Spinal cord (tissue), 10 donors: ENCODE results near the gene PNMA1. TPM values are rescaled to one million over a fixed set of nuclear protein-coding genes. Genes with fewer than 3 reads are reported as not detected.
"Not testable (repeated sequence)": the region's sequence is repeated elsewhere in the genome, so short reads cannot be mapped to it uniquely, and the experiment has no call there.

ENCODE experiments used
- DNase-seq, 6 donors: peaks; one replicate each; pipeline versions ENCODE4 v3.0.0 to v3.0.0-alpha.2; 2013 to 2015; ENCODE audit warnings: low spot score in 6 of 6, low read depth in 4 of 6
- H3K27ac ChIP-seq: one replicate; pipeline ENCODE4 v1.5.1; 2013; ENCODE audit warnings: low read depth, low read length, control low read depth
- H3K27me3 ChIP-seq: one replicate; pipeline ENCODE4 v1.6.1; 2013; ENCODE audit warnings: low read length; ENCODE audit not compliant: control insufficient read depth, insufficient read depth
- H3K36me3 ChIP-seq: one replicate; pipeline ENCODE4 v1.6.1; 2013; ENCODE audit warnings: low read length; ENCODE audit not compliant: control insufficient read depth, insufficient read depth
- H3K4me1 ChIP-seq: one replicate; pipeline ENCODE4 v1.6.1; 2013; ENCODE audit warnings: low read length; ENCODE audit not compliant: control insufficient read depth, insufficient read depth
- H3K4me3 ChIP-seq: one replicate; pipeline ENCODE4 v1.5.1; 2013; ENCODE audit warnings: low read depth, low read length, control low read depth
- H3K9me3 ChIP-seq: one replicate; pipeline ENCODE4 v1.6.1; 2013; ENCODE audit warnings: low read length; ENCODE audit not compliant: control insufficient read depth, insufficient read depth
- WGBS: methylation state at CpG from one replicate; pipeline ENCODE4 v1.1.5; 2013; ENCODE audit warnings: missing lambda C conversion rate; ENCODE audit not compliant: insufficient coverage; 5-methylcytosine and 5-hydroxymethylcytosine counted together
- polyA plus RNA-seq, 2 donors: library from polyadenylated mRNA; unstranded; fragments of 120-200 nt; gene quantifications; one replicate each; pipeline ENCODE4 v1.2.1, GENCODE V29; 2013; ENCODE audit not compliant: insufficient read length in 2 of 2
- total RNA-seq, 2 donors: library from RNA; depleted of rRNA in 1 of 2; stranded (reverse); fragments of 120-200 nt in 1 of 2; fragments of >200 nt in 1 of 2; gene quantifications; one replicate each; pipeline versions ENCODE4 v1.2.3 to v1.2.4, GENCODE V29; 2013 to 2014
- donor health status: healthy.

PNMA1 gene
- total and polyA plus RNA-seq, 4 donors = 39.5 to 282 (median 189) TPM

GRCh38 chr14:73709904-73710469 is 4.2 kb downstream of the PNMA1 start:
- peaks cover 3% of the 10 kb centered on the region for H3K36me3 ChIP-seq
- H3K4me1 ChIP-seq = peaks cover 8% of the 10 kb centered on the region
- H3K27me3 ChIP-seq = no peaks in the 10 kb centered on the region
- no peak overlapping the region for H3K4me3 ChIP-seq
- WGBS = 90% methylated on average over 5 of the region's 8 CpGs
- no peak overlapping the region for H3K27ac ChIP-seq
- H3K9me3 ChIP-seq = no peaks in the 10 kb centered on the region
- DNase-seq = no peak

DNA sequence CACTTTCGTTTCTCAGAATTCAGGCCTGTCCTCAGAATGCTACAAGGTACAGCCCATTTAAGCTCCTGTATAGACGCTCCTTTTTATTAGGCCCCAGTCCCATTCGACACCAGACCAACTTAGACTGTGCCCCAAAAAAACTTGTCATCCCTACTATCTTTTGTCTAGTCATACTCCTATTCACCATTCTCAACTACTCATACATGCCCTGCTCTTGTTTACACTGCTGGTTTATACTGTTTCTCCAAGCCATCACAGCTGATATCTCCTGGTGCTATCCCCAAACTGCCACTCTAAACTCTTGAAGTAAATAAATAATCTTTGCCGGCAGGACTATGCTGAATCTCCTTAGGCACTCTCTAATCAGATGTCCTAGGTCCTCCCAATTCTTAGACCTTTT is 6.1 kb downstream of the PNMA1 start:
- not testable (repeated sequence) for DNase-seq, H3K4me1 ChIP-seq, H3K9me3 ChIP-seq, H3K27me3 ChIP-seq, H3K36me3 ChIP-seq, H3K4me3 ChIP-seq, H3K27ac ChIP-seq
- WGBS = 87% methylated on average over 4 of the region's 4 CpGs

DNA sequence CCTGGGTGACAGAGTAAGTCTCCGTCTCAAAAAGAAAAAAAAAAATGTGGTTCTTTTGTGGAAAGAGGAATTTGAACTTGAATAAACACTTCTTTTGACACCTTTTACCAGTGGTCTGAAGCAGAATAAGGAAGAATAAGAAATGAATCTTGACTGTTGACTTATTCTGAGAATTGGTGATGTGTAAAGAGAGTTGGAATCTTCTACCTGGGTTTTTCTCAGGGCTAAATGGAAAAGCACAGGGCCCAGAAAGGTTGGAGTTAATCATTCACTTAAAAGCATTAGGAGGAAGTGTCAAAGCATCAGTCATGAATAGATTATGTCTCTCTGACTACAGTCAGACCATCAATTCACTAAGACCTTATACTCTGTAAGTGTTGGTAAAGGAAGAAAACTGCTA is 13.9 kb downstream of the PNMA1 start:
- no peaks in the 10 kb centered on the region for H3K9me3 ChIP-seq
- DNase-seq = no peak

DNA sequence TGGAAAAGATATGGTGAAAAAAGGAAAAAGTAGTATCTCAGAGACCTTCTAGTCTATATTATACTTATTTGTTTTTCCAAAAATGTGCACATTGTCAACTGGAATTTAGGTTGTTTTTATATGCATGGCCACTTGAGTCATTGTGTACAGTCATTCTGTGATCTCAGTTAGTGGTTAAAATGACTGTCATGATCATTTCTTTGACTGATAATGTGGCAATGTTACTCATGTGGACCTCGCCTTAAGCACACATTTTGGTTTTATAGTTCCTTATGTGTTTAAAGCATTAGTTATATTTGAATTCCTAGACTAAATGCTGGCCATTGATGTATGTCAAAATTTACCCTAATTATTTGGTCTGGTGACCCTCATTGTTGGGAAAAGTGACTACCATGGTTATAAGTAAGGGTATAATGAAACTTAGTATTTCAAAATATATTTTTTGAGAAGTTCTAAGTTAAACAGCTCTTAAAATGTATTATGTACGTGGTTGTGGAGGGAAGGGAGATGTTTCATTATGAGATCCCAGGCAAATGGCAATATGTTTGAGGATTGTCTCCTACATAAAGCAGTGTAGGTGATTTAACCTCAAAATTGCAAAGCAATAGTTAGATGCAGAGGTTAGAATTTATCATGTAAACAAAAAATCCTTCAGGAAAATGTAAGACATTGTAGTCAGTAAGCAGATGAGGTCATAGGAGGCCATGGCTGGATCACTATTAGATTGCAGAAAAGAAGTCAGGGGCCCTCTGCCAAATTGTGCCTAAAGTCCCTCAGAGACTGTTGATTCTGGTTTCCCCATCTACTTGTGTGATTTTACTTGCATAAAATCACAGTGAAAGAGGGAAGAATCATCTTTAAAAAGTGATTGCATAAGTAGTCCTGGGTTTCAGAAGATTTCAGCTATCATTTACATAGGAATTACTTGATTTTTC is 17.5 kb downstream of the PNMA1 start:
- DNase-seq = no peak
- H3K27ac ChIP-seq = no peak overlapping the region

More for the DNA sequence above, 13.9 kb downstream of the PNMA1 start:
- WGBS = no CpG with 5 or more reads among the region's 1 CpG
- Histone ChIP-seq H3K36me3 (no peaks in the 10 kb centered on the region), H3K4me3 (no peak overlapping the region), H3K4me1 (no peaks in the 10 kb centered on the region), H3K27ac (no peak overlapping the region), H3K27me3 (no peaks in the 10 kb centered on the region)

DNA sequence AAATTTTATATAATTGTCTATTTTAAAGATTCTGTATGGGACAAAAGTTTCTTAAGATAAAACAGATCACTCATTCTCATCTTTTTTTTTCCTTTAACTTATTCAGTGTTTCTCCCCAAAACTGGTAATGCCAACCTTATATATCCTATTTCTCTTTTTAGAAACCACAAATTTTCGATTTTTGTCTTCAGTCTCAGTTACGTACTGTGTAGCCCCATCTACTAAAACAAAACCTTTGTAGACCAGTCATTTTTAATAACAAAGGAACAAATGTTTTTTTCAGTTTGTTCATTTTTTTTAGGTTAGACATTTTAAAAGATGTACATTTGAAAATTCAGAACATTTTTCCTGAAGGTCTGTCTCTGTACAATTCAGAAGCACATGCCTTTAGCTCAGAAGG is 18.2 kb downstream of the PNMA1 start:
- no peak for DNase-seq
- H3K27me3 ChIP-seq = no peaks in the 10 kb centered on the region
- no peaks in the 10 kb centered on the region for H3K4me1 ChIP-seq
- no CpG with 5 or more reads among the region's 2 CpGs for WGBS
- H3K9me3 ChIP-seq = no peaks in the 10 kb centered on the region
- no peak overlapping the region for H3K4me3 ChIP-seq
- H3K27ac ChIP-seq = no peak overlapping the region
- peaks cover 13% of the 10 kb centered on the region for H3K36me3 ChIP-seq

More for the DNA sequence above, 17.5 kb downstream of the PNMA1 start:
- Histone ChIP-seq H3K9me3 (no peaks in the 10 kb centered on the region), H3K27me3 (no peaks in the 10 kb centered on the region), H3K4me3 (no peak overlapping the region), H3K4me1 (no peaks in the 10 kb centered on the region), H3K36me3 (peaks cover 10% of the 10 kb centered on the region)
- WGBS = no CpG with 5 or more reads among the region's 2 CpGs

DNA sequence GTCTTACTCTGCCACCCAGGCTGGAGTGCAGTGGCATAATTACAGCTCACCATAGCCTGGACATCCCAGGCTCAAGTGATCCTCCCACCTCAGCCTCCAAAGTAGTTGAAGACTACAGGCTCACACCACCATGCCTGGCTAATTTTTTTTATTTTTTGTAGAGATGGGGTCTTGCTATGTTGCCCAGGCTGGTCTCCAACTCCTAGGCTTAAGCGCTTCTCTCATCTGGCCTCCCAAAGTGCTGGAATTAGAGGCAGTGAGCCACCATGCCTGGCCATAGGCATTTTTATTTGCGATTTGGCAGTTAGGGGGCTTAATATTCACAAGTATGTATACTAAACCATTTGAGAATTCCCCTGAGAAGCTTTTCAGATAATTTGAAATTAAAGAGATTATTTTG is 19.1 kb downstream of the PNMA1 start:
- WGBS = no CpG with 5 or more reads among the region's 2 CpGs
- H3K27ac ChIP-seq = no peak overlapping the region
- no peaks in the 10 kb centered on the region for H3K4me1 ChIP-seq
- H3K4me3 ChIP-seq = no peak overlapping the region
- DNase-seq = no peak
- peaks cover 16% of the 10 kb centered on the region for H3K36me3 ChIP-seq
- no peaks in the 10 kb centered on the region for H3K27me3 ChIP-seq
- no peaks in the 10 kb centered on the region for H3K9me3 ChIP-seq

DNA sequence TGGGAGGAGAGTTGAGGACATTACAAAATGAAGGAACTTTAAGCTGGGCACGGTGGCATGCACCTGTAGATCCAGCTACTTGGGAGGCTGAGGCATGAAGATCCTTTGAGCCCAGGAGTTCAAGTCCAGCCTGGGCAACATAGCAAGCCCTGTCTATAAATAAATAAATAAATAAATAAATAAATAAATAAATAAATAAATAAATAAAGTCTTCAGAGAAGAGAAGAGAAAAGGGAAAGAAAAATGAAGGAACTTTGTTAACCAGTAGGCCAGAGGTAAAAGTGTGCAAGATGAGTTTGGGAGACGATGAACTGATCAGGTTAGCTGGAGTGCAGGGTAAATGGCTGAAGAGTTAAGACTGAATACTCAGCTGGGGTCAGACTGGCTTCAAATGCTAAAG is 20.1 kb downstream of the PNMA1 start:
- H3K4me1 ChIP-seq = no peaks in the 10 kb centered on the region
- H3K27me3 ChIP-seq = no peaks in the 10 kb centered on the region
- H3K27ac ChIP-seq = no peak overlapping the region
- peaks cover 16% of the 10 kb centered on the region for H3K36me3 ChIP-seq
- no peak for DNase-seq
- H3K9me3 ChIP-seq = no peaks in the 10 kb centered on the region
- no peak overlapping the region for H3K4me3 ChIP-seq
- 93% methylated on average over 1 of the region's 2 CpGs for WGBS

DNA sequence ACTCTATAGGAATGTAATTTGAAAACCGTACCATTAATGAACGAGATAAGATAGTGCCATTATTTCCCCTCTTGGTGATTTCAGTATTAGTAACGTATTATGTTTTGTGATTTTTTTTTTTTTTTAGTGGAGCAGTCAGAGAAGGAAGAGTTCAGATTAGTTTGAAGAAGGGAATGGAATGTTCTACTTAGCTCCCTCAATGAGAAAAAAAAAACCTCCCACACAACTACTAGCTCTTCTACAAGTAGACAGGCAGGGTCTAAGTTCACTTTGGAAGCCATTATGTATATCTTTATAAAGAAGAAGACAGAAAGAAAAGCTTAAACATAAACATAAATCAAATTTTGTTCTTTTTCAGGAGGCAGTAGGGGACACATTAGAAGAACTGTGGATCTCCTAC is 27.3 kb downstream of the PNMA1 start:
- Histone ChIP-seq H3K4me3 (no peak overlapping the region), H3K4me1 (no peaks in the 10 kb centered on the region), H3K9me3 (no peaks in the 10 kb centered on the region), H3K27ac (no peak overlapping the region), H3K36me3 (peaks cover 10% of the 10 kb centered on the region), H3K27me3 (no peaks in the 10 kb centered on the region)
- WGBS = no CpG with 5 or more reads among the region's 3 CpGs
- DNase-seq = no peak

GRCh38 chr14:73685328-73685727 is 28.9 kb downstream of the PNMA1 start:
- H3K36me3 ChIP-seq = peaks cover 5% of the 10 kb centered on the region
- no CpG with 5 or more reads among the region's 9 CpGs for WGBS
- no peak for DNase-seq
- no peak overlapping the region for H3K4me3 ChIP-seq
- H3K27ac ChIP-seq = no peak overlapping the region
- no peaks in the 10 kb centered on the region for H3K9me3 ChIP-seq
- H3K4me1 ChIP-seq = no peaks in the 10 kb centered on the region
- no peaks in the 10 kb centered on the region for H3K27me3 ChIP-seq

DNA sequence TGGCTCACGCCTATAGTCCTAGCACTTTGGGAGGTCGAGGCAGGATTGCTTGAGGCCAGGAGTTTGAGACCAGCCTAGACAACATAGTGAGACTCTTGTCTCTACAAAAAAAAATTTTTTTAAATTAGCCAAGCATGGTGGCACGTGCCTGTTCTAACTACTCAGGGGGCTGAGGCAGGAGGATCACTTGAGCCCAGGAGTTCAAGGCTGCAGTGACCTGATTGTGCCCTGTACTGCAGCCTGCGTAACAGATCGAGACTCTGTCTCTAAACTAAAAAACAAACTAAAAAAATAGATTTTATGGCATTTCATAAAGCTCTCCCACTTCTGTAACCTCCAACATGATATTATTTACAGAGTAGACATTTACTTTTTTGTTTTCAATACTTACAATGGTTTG is 29.6 kb downstream of the PNMA1 start:
- no peaks in the 10 kb centered on the region for H3K9me3 ChIP-seq
- no peak overlapping the region for H3K4me3 ChIP-seq
- no peak overlapping the region for H3K27ac ChIP-seq
- peaks cover 4% of the 10 kb centered on the region for H3K36me3 ChIP-seq
- H3K27me3 ChIP-seq = no peaks in the 10 kb centered on the region
- DNase-seq = no peak
- H3K4me1 ChIP-seq = no peaks in the 10 kb centered on the region
- WGBS = 100% methylated on average over 2 of the region's 5 CpGs
